Stimulated activated CD8-positive, alpha-beta memory T cell treated with anti-CD3 and anti-CD28 coated beads, Interleukin-12 subunit alpha, Interleukin-12 subunit beta, amount 100 ng/mL, for 4 hours (primary cell): ENCODE measurements around the gene PBX3.

Experiments used
- DNase-seq: peaks from one replicate; pipeline ENCODE4 v3.0.0-alpha.2; 2020; ENCODE audit warnings: low read depth

PBX3 gene

DNA sequence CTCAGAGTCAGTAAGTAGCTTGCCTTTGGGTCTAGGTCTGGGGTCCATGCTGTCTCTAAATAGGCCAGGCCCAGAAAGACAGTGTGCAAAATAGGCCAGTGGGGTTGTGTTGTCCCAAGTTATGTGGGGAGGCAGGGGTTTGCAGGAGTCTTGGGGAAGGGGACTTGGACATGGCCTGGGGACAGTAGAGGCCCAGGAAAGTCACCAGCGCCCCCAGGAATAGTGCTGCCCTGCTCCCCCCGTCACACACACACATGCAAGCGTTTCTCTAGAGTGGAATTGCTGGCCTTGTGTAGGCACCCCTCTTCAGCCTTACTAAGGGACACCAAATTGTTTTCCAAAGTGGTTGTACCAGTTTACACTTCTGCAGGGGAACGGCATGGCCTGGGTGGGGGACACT is 227.5 kb downstream of the PBX3 start:
- DNase-seq = no peak

DNA sequence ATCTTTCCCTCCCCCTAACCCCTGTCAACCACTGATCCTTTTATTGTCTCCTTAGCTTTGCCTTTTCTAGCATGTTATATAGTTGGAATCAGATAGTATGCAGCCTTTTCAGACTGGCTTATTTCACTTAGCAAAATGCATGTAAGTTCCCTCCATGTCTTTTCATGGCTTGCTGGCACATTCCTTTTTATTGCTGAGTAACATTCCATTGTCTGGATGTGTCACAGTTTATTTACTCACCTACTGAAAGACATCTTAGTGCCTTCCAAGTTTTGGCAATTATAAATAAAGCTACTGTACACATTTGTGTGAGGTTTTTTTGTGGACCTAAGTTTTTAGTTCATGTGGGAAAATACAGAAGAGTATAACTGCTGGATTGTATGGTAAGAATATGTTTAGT is 230.1 kb downstream of the PBX3 start:
- DNase-seq = no peak

DNA sequence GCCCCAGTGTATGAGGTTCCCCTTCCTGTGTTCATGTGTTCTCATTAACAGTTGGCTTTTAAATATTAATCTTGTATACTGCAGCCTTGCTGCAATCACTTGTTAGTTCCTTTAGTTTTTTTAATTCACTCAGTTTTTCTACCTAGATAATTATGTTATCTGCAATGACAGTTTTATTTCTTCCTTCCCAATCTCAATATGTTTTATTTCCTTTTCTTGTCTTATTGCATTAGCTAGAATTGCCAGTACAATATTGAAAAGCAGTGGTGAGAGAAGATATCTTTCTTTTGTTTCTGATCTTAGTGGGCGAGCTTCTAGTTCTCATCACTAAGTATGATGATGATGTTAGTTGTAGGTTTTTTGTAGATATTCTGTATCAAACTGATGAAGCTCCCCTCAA is 232.2 kb downstream of the PBX3 start:
- no peak for DNase-seq

DNA sequence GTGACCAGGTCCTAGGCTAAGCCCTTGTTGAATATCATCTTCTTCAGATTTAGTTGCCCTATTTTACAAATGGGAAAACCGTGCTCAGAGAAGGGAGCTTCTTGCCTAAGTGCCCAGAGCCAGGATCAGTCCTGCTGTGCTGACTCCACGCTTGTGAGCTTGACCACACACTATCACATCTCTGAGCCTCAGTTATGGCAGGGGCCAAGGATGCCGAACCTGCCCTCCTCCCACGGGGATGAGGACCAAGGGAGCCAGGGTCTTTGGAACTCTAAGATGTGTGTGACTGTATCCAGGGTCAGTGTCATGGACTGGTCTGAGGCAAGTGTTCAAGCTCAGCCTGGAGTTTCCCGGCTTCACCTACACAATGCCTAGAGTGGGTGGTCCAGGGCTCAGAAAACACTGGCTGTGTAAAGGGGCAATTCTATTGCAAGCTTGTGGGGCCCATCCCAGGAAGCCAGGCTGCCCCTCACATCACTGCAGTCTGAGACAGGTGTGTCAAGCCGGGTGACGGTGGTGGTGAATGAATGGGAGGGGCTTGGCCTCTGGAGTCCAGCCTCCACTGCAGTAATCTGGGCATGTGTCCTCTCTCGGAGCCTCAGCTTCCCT is 235.7 kb downstream of the PBX3 start:
- no peak for DNase-seq

DNA sequence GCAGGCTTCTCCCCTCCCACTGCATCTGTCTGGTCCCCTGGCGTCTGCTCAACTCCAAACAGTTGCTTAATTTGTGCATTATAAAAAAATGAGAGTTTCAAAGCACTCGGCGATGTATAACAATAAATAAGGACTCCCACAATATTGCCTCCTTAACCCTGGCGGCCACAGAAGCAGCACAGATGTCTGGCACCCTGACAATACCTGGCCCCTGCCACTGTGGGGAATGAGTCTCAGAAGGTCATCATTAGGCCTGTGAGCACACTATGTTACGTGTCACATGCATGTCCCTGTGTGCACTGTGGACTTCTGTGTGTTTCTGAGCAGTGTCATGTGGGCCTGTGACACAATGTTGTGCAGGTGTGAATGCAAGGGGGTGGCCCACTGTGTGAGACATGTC is 236.5 kb downstream of the PBX3 start:
- no peak for DNase-seq

DNA sequence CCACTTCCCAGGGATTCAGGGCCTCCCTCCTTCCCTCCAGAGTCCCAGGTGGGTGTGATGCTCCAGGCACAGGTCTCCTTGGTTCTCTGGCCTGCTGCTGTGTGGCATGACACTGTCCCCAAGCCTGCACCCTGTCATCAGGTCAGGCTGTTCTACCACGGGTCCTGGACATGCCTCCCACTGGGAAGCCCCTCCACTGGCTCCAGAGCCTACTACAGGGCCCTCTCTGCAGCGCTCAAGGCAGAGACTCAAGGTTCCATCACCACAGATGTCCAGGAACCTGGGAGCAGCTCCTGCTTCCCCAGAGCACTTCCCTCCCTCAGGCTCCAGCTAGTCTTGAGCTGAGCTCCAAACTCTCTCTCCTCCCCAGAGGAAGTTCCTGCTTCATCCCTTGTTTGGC is 237.3 kb downstream of the PBX3 start:
- no peak for DNase-seq

DNA sequence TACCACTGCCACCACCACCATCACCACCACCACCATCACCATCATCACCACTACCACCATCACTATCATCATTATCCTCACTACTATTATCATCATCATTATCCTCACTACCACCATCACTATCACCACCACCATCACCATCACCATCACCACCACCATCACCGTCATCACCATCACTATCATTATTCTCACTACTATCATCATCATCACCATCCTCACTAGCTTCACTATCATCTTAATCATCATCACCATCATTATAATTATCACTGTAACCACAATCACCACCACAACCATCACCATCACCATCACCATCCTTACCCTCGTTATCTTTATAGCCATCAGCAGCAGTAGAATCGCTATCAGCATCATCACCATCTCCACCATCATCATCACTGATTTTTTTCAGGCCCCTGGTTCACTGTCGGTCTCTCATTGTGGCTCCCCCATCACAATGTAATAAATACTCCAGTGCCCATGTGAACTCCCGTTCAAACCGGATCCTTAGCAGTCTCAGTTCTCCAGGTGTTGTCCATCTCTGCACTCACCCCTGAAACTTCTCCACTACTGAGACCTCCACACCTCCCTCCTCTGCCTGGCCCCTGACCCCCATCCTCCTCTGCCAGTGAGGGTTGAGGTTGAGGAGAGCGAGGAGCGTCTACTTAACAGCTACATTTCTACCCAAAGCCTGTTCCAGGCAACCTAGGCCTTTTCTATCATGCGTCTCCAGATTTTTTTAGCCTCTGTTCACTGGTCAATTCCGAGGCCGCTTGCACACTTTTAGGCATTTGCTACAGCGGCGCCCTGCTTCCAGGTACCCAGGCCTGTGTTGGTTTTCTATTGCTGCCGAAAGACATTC is 238.2 kb downstream of the PBX3 start:
- DNase-seq = no peak

DNA sequence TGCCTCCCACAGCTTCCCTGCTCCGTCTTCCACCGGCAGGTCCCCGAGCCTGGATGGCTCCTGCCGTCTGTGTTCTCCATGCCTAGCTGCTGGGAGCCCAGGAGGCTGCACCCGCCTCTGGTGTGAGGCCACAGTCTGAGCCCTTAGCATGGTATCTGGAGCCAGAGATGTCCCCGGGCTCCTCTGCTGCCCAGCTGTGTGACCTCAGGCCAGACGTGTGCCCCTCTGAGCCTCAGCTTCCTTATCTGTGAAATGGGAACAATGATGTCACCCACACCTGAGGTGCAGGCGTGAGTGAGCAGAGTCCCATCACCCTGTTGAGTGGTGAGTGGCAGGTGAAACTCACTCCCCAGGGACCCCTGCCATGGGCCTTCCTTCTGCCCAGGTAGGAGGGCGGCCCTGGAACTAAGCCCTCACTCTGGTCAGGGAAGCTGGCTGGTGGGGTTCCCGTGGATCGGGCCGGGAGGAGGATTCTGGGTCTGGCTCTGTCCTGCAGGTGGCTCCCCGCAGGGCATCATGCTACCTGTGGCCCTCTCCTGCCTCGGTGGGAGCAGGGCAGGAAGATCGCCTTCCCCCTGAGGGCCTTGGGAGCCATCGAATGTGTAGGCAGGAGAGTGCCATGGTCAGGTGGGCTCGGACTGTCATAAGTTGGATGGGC is 239.0 kb downstream of the PBX3 start:
- DNase-seq = no peak

DNA sequence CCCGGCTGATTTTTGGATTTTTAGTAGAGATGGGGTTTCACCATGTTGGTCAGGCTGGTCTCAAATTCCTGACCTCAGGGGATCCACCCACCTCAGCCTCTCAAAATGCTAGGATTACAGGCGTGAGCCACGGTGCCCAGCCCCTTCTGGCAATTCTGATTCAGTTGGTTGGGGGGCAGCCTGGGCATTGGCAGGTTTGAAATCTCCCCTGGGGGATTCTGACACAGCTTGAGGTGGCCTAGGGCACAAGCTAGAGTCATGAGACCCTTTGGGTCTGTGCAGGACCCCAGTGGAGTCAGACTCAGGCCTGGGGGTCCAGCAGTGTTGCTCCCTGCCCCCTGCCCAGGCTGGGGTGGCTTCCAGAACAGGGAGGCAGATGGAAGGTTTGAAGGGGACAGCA is 239.8 kb downstream of the PBX3 start:
- no peak for DNase-seq

DNA sequence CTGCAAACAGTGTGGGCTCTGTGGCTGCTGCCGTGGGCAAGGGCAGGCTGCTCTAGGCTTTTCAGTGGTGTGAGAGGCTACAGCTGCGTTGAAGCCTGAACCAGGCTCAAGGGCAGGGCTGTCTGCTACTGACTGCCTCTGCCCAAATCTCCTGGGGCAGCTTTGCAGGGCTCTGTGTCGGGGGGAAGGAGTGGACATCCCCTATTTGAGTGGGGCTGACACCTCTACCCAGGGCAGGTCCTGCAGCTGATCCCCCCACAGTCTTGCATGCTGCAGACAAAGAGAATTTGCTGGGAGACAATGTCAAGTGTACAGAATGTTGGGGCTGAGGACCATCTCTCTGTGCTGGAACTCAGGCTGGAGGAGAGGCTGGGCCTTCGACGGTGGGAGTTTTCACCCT is 240.2 kb downstream of the PBX3 start:
- no peak for DNase-seq

DNA sequence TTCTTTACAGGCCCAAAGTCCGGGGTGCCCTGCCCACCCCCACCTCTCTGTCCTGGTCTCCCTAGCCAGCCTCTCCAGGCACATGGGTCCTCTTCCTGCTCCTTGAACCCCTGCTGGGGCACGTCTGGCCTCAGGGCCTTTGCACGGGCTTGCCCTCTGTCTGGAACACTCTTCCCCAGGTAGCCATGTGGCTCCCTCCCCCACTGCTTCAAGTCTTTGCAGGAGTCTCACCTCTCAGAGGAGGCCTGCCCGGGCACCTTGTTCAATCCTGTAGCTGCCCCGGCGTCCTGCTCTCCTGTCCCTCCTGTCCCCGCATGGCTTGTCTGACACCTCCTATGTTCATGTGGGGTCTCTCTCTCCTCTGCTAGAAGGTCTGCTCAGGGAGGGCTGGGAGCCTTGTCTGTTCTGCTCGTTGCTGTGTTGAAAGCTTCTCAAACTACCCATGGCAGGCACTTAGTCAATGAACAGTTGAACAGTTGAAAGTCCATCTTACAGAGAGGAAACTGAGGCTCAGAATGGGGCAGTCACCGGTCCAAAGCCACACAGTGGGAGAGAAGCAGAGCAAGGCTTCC is 241.4 kb downstream of the PBX3 start:
- no peak for DNase-seq

DNA sequence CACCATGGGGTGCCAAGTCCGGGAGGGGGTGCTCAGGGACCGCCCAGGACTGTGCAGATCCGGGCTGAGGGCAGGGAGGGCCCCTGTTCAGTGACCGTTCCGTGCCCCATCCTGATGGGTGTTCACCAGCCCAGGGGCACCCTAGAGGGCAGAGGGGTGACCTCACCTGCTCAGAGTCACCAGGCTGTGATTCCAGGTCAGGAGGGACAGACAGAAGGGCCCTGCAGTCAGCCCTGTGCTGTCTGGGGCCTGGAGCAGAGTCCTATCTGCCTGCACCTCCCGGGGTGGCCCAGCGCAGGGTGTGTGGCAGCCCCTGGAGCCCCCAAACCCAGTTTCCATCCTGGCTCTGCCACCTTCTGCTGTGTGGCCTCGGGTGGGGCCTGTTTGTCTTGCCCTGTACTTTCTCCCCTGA is 241.9 kb downstream of the PBX3 start:
- DNase-seq = no peak

DNA sequence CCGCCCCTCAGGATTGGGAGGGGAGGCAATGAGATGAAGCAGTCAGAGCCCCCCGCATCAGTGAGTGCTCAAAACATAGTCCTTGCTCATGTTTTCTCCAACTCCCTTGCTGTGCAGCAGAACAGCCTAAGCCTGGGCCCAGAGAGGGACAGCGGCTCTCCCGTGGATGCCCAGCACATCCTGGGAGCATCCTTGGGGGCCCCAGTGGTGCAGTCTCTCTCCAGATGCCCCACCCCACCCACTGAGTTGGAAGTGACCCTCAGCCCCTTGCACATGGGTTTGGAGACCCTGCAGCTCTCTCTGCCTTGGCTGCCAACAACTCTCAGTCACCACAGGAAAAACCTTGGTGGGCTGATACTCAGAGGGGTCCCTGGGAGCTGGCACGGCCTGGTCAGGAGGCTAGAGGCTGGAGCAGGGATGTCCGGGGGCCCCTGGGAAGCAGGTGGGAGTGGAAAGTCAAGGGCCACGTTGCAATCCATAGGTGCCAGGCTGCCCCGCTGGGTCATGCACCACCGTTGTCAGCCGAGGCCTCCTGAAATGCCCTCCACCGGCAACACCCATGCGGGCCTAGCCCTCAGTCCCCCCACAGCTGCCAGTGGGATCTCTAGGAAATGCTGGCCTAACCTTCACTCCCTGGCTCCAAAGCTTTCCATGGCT is 242.5 kb downstream of the PBX3 start:
- no peak for DNase-seq

DNA sequence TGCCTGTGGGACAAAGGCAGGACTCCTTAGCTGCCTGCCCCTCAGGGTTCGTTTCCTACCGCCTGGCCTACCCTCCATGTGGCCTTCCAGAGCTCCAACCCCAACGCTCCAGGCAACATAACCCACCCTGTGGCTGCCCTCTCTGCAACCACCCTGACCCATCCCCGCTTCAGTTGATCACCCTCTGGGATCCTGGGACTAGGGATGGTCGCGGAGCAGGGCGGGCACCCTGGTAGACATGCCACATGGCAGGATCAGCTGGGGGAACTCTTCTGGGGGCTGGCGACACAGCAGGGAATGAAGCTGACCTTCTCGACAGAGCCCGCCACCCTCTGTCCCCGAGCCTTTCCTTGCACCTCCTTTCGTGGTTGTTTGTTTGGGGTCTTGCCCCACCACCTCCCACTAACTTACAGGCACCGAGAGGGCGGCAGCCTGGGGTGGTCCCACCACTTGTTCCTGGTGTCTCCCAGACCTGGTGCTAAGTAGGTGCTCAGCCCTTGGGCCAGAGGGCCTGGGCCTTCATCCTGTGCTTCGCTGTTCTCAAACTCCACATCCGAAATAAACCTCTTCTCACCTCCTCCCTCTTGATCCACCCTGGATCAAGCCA is 243.1 kb downstream of the PBX3 start:
- no peak for DNase-seq

DNA sequence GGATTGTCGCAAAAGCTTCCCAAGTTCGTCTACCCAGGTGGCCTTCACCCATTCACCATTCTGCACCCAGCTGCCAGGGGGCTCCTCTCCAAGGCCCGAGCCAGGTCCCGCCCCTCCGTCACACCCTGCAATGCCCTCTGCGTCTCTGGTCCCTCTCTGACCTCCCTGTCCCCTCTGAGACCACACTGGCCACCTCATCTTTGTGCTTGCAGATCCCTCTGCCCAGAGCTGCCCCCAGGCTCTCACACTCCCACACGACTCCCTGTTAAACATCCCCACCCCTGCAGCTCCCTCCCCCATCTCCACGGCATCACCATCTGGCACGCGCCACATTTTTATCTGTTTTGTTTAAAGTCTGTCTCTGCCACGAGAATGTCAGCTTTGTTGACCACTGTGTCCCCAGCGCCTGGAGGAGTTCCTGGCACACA is 243.6 kb downstream of the PBX3 start:
- DNase-seq = no peak

DNA sequence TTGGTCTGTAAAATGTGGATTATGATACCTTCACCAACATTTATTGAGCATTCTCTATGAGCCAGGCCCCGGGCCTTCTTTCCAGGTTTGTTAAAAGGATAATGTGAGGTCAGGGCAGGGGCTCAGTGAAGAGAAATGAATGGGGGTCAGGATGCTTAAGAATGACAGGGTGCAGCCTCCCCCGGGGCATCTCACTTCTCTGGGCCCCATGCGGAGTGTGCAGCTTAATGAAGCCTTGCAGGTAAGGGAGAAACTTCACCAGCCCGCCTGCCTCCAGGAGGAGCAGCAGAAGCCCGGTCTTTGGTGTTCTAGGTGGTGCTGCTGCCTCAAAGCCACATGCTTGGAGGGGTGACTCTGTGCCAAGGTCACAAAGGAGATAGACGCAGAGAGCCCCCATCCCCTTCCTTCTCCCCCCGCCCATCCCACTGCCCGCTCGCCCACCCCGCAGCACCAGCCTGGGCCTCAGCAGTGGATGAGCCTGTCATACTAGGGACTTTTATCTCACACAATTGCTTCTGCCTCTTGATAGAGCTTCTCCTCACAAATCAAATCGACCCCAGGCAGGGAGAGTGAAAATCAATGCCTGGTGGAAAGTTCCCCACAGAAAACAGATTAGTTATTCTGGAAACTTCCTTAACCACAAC is 244.8 kb downstream of the PBX3 start:
- no peak for DNase-seq

DNA sequence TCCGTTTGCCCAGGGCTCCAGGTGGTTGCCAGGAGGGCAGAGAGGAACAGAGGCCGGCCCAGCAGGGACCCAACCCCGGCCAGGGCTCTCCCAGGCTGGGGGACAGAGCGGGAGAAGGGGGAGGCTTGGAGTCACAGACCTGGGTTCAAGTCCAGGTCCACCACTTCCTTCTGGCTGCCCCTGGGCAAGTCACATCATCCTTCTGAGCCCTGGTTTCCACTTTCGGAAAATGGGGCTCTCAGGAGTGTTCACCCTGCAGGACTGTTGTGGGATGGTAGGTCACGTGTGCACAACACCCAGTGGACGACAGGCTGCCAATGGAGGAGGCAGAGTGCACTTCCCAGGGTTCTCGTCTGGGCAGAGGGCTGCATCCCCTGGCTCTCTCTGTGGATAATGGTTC is 245.4 kb downstream of the PBX3 start:
- no peak for DNase-seq

DNA sequence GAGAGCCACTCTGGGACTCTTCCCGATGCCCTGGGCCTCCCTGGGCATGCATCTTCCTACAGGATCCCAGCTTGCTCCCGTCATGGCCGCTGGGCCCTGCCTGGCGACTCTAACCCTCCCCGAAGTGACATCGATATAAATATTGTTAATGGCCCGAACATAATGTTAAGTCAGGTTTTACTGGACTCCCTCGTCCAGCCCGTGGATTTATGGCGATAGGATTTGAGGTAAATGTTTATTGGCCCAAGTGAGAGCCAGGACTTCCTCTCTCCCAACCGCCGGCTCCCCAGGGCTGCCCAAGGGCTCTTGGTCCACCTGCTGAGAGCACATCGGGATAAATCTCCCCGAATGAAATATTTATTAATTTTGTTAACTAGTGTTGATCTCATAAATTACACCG is 246.3 kb downstream of the PBX3 start:
- no peak for DNase-seq

DNA sequence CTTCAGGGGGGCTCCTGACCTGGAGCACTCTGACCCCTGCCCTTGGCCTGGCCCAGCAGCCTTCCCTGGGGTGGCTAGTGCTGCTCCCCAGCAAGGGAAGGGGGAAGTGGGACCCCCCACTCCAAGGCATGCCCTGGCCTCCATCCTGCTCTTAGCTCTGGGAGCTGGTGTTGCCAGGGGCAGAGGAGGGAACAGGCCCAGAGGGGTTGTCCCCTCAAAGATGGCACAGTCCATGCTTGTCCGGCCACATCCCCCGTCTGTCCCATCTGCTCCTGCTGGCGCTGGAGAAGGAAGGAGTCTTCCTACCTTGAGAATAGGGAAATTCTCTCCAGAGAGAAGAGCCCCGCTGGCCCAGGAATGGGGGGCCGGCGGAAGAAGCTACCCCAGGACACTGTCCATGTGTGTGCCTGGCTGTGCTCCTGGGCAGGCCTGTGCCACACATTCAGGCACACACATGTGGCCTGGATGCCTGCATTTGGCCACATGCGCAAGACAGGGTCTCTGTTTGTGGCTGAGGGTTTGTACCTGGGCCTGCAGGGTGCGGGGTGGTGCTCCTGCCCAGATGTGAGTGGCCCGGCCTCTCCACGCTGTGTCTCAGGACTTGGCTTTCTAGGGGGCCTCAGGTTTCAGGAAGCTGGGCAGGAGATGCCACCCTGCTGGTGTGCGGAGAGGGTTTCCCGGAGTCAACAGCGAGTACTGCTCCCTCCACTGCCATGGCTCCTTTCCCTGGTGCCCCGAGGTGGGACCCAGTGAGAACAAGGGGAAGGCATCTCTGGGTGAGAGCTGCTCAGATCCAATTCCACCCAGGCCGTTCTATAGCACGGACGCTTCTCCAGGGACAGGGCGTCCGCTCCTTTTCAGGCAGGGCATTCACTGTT is 247.1 kb downstream of the PBX3 start:
- no peak for DNase-seq

DNA sequence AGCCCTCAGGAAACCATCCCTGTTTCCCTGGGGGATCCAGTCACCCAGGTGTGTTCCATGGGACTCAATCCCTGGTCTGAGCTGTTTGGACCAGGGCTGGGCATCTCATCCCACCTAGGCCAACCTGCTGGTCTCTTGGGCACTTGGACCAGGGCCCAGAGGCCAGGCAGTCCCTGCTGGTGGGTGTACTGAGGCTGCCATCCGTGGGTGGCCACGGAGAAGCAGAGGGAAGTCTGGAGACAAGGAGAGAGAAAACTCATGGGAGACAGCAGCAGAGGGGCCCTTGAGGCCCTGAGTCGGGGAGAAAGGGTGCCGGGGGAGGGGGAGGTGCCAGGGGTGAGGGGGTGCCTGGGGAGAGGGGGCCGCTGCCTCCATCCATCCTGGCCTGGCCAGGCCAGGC is 247.8 kb downstream of the PBX3 start:
- DNase-seq = no peak

DNA sequence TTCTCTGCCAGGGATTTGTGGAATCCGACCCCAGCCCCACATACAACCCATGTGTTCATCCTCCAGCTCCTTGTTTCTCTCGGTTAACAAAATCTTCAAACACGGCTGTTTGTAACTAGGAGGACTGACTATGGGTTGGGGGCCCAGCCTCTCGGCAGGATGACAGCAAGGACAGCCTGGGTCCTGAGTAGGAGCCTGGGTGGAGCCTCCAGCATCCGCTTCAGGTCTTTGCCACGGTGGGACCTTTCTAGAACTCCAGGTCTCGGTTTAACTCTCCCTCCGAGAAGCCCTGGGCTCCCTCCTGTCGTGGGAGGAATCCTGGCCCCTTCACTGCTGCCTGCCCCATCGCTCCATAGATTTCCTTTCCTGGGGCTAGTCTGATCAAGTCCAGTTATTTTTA is 248.5 kb downstream of the PBX3 start:
- DNase-seq = no peak
